ENCODE results near the gene CDK15. TPM values are rescaled to one million over a fixed set of nuclear protein-coding genes. Genes with fewer than 3 reads are reported as not detected.
A peak's percentile ranks its signal among the peaks of the same experiment; 100 is the strongest.
"Not testable (repeated sequence)": the region's sequence is repeated elsewhere in the genome, so short reads cannot be mapped to it uniquely, and the experiment has no call there.

CDK15 gene
- total RNA-seq, 4 donors from 2014 or later = 0.07 to 1.8 (median 1.4) TPM

DNA sequence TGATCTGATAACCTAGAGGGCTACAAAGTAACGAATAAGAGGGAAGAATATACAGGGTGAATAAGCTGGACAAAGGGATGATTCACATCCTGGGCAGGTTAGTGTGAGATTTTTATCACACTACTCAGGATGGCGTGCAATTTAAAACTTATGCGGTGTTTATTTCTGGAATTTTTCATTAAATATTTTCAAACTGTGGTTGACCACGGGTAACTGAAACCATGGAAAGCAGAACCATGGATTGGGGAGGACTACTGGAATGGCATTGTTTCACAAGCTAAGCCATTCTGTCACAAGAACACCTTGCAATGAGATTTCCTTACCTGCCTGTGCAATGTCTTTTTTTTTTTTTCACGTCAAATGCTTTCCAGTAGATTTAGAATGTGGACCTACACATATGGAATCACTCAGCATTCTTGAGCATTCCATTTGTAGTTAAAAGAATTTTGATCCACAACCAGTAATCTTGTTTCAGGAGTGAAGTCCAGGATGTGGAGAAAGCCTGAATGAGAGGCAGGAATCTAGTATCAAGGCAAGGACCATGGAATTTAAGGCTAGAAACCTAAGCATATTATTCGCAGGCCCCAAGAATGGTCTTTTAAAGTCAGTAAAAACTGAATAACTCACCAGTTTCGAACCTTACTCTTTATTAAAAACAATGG lies 8.0 kb upstream of the CDK15 start:
- no peaks in the 10 kb centered on the region for H3K27me3 ChIP-seq
- no peak for TF ChIP-seq POLR2A (IDR thresholded peaks at IDR 0.05)
- TF ChIP-seq, protein P1, sequence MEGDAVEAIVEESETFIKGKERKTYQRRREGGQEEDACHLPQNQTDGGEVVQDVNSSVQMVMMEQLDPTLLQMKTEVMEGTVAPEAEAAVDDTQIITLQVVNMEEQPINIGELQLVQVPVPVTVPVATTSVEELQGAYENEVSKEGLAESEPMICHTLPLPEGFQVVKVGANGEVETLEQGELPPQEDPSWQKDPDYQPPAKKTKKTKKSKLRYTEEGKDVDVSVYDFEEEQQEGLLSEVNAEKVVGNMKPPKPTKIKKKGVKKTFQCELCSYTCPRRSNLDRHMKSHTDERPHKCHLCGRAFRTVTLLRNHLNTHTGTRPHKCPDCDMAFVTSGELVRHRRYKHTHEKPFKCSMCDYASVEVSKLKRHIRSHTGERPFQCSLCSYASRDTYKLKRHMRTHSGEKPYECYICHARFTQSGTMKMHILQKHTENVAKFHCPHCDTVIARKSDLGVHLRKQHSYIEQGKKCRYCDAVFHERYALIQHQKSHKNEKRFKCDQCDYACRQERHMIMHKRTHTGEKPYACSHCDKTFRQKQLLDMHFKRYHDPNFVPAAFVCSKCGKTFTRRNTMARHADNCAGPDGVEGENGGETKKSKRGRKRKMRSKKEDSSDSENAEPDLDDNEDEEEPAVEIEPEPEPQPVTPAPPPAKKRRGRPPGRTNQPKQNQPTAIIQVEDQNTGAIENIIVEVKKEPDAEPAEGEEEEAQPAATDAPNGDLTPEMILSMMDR (IDR thresholded peaks at IDR 0.05) = no peak
- TF ChIP-seq POLR2AphosphoS5 (IDR thresholded peaks at IDR 0.05) = no peak
- TF ChIP-seq EP300 (IDR thresholded peaks at IDR 0.05) = no peak
- no peaks in the 10 kb centered on the region for H3K9me3 ChIP-seq
- WGBS, 2 donors (ENCODE audit: low coverage in 1 of 2) = 83 to 85% methylated on average over 6 to 7 of the region's 7 CpGs
- no peak overlapping the region for H3K27ac ChIP-seq
- no peaks in the 10 kb centered on the region for H3K36me3 ChIP-seq
- ATAC-seq = no peak
- H3K4me1 ChIP-seq = no peaks in the 10 kb centered on the region
- no peak overlapping the region for H3K4me3 ChIP-seq

DNA sequence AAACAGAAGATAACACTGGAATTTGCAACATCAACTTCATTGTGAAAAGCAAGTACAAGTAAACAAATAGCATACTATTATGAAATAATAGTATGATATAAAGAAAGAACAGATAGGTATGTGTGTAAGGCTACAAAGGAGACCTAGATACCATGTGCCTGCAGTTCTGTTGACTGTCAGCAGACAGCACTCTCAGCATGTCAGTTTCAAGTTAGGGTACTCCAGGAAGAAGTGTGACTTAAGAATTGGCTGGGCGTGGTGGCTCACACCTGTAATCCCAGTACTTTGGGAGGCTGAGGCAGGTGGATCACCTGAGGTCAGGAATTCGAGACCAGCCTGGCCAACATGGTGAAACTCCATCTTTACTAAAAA lies 7.4 kb upstream of the CDK15 start:
- 67 to 73% methylated on average over 1 of the region's 2 CpGs for WGBS, 2 donors (ENCODE audit: low coverage in 1 of 2)
- H3K9me3 ChIP-seq, H3K27ac ChIP-seq, H3K36me3 ChIP-seq, ATAC-seq, H3K4me1 ChIP-seq, H3K27me3 ChIP-seq, H3K4me3 ChIP-seq: not testable (repeated sequence)

GRCh38 chr2:201807452-201807999 lies 1.2 kb downstream of the CDK15 start:
- TF ChIP-seq EP300 (IDR thresholded peaks at IDR 0.05) (no peak), POLR2AphosphoS5 (IDR thresholded peaks at IDR 0.05) (no peak), POLR2A (IDR thresholded peaks at IDR 0.05) (no peak)
- TF ChIP-seq, protein P1 (IDR thresholded peaks at IDR 0.05) = no peak
- Histone ChIP-seq H3K4me3 (no peak overlapping the region), H3K4me1 (peaks cover 0 to 8% (median 0%) of the 10 kb centered on the region in 3 donors), H3K27ac (peak overlapping the region in 3 of 4 donors; percentile 35 to 54 (median 50)), H3K9me3 (no peaks in the 10 kb centered on the region), H3K27me3 (peaks cover 10% of the 10 kb centered on the region), H3K36me3 (no peaks in the 10 kb centered on the region)
- WGBS, 2 donors (ENCODE audit: low coverage in 1 of 2) = 22 to 28% methylated on average over 5 to 7 of the region's 8 CpGs
- ATAC-seq = peak; percentile 78

- peaks cover 10% of the 10 kb centered on the region for H3K27me3 ChIP-seq
- TF ChIP-seq POLR2AphosphoS5 (IDR thresholded peaks at IDR 0.05) (no peak), POLR2A (IDR thresholded peaks at IDR 0.05) (no peak)
- TF ChIP-seq, protein P1 (IDR thresholded peaks at IDR 0.05) = no peak
- WGBS, 2 donors (ENCODE audit: low coverage in 1 of 2) = 45 to 67% methylated on average over 2 of the region's 2 CpGs
- H3K27ac ChIP-seq = peak overlapping the region in 3 of 4 donors; percentile 35 to 54 (median 50)
- ATAC-seq = no peak
- H3K9me3 ChIP-seq = no peaks in the 10 kb centered on the region
- no peaks in the 10 kb centered on the region for H3K36me3 ChIP-seq
- H3K4me3 ChIP-seq = no peak overlapping the region
- H3K4me1 ChIP-seq = peaks cover 0 to 8% (median 0%) of the 10 kb centered on the region in 3 donors
Measured at GRCh38 chr2:201808027-201808426, 1.7 kb downstream of the CDK15 start.

- no peaks in the 10 kb centered on the region for H3K9me3 ChIP-seq
- WGBS, 2 donors (ENCODE audit: low coverage in 1 of 2) = 85% methylated on average over 3 of the region's 4 CpGs; no CpG with 5 or more reads in 1 of the 2 donors
- peaks cover 0 to 8% (median 0%) of the 10 kb centered on the region in 3 donors for H3K4me1 ChIP-seq
- peaks cover under 1% of the 10 kb centered on the region for H3K27me3 ChIP-seq
- no peak overlapping the region for H3K27ac ChIP-seq
- H3K36me3 ChIP-seq = no peaks in the 10 kb centered on the region
- no peak overlapping the region for H3K4me3 ChIP-seq
- ATAC-seq = no peak
- TF ChIP-seq, protein P1 (IDR thresholded peaks at IDR 0.05) = no peak
- TF ChIP-seq POLR2A (IDR thresholded peaks at IDR 0.05) = no peak
- TF ChIP-seq EP300 (IDR thresholded peaks at IDR 0.05) = no peak
- TF ChIP-seq POLR2AphosphoS5 (IDR thresholded peaks at IDR 0.05) = no peak
Measured at GRCh38 chr2:201809633-201810032, 3.3 kb downstream of the CDK15 start.

- not testable (repeated sequence) for H3K4me1 ChIP-seq, H3K9me3 ChIP-seq, H3K27me3 ChIP-seq, H3K27ac ChIP-seq, ATAC-seq, H3K36me3 ChIP-seq, H3K4me3 ChIP-seq
- whole genome bisulfite sequencing, 2 donors (ENCODE audit: low coverage in 1 of 2) = 74% methylated on average over 4 of the region's 7 CpGs; no CpG with 5 or more reads in 1 of the 2 donors
Measured at GRCh38 chr2:201810604-201811003, 4.3 kb downstream of the CDK15 start.

Measured in gastroesophageal sphincter (tissue), 4 donors.